NT2/D1 (cell line): ENCODE measurements around the gene DDAH1.

Experiments
- DNase-seq: peaks from one replicate; pipeline ENCODE4 v3.0.0-alpha.2; 2011; ENCODE audit warnings: low read depth, low spot score
- H3K27me3 ChIP-seq: 2 replicates; pipeline ENCODE4 v1.6.0; 2011; ENCODE audit warnings: mild to moderate bottlenecking; ENCODE audit not compliant: insufficient read length, insufficient read depth
- H3K36me3 ChIP-seq: 2 replicates; pipeline ENCODE4 v1.6.1; 2011; ENCODE audit warnings: mild to moderate bottlenecking, low read length, mixed read lengths; ENCODE audit not compliant: insufficient read depth, insufficient read length
- H3K4me1 ChIP-seq: 2 replicates; pipeline ENCODE4 v1.5.1; 2011; ENCODE audit not compliant: insufficient read depth, insufficient read length
- H3K4me3 ChIP-seq: 2 replicates; pipeline ENCODE4 v1.5.1; 2011; ENCODE audit warnings: low read depth; ENCODE audit not compliant: insufficient read length
- H3K9ac ChIP-seq: 2 replicates; pipeline ENCODE4 v1.6.0; 2011; ENCODE audit warnings: low read depth; ENCODE audit not compliant: insufficient read length
- H3K9me3 ChIP-seq: 2 replicates; pipeline ENCODE4 v1.5.1; 2011; ENCODE audit warnings: mild to moderate bottlenecking, low read length; ENCODE audit not compliant: insufficient read depth
- SUZ12 ChIP-seq: IDR thresholded peaks from 2 replicates; pipeline ENCODE4 v1.6.1; 2011; ENCODE audit not compliant: insufficient read length, insufficient read depth; ENCODE audit errors: extremely low read depth
- YY1 ChIP-seq: IDR thresholded peaks from 2 replicates; pipeline ENCODE4 v1.6.1; 2011; ENCODE audit not compliant: insufficient read length, insufficient read depth
- ZNF274 ChIP-seq: IDR thresholded peaks from 2 replicates; pipeline ENCODE4 v1.6.1; 2011; ENCODE audit warnings: mild to moderate bottlenecking, low read depth, low read length

Gene DDAH1

GRCh38 chr1:85277802-85278201 lies 187.2 kb downstream of the DDAH1 start:
- Histone ChIP-seq H3K27me3 (no peaks in the 10 kb centered on the region), H3K4me1 (no peaks in the 10 kb centered on the region), H3K4me3 (no peak overlapping the region), H3K36me3 (peaks cover 24% of the 10 kb centered on the region), H3K9me3 (no peaks in the 10 kb centered on the region), H3K9ac (no peak overlapping the region)
- TF ChIP-seq ZNF274 (no peak), YY1 (no peak), SUZ12 (no peak)
- no peak for DNase-seq

- TF ChIP-seq ZNF274 (no peak), SUZ12 (no peak)
- no peaks in the 10 kb centered on the region for H3K27me3 ChIP-seq
- peak overlapping the region; percentile 90 for H3K4me3 ChIP-seq
- peak overlapping the region; percentile 27 for H3K9ac ChIP-seq
- H3K9me3 ChIP-seq = no peaks in the 10 kb centered on the region
- no peaks in the 10 kb centered on the region for H3K4me1 ChIP-seq
- peaks cover 31% of the 10 kb centered on the region for H3K36me3 ChIP-seq
- no peak for DNase-seq
Observed at GRCh38 chr1:85276978-85277639, 187.8 kb downstream of the DDAH1 start.

- no peaks in the 10 kb centered on the region for H3K4me1 ChIP-seq
- peak; percentile 99 for DNase-seq
- peak within 1 kb of the TSS; percentile 90 for H3K4me3 ChIP-seq
Observed at GRCh38 chr1:85276215-85276977, 188.6 kb downstream of the DDAH1 start, which contains the start of gene BCL10. BCL10 (minus strand) TSS chr1:85276632; CDS start chr1:85276352, 280 bp downstream.

GRCh38 chr1:85275701-85276214 lies 189.2 kb downstream of the DDAH1 start:
- no peak for DNase-seq
- Histone ChIP-seq H3K27me3 (no peaks in the 10 kb centered on the region), H3K4me1 (no peaks in the 10 kb centered on the region), H3K9ac (peak overlapping the region; percentile 97), H3K4me3 (peak overlapping the region; percentile 90), H3K36me3 (peaks cover 42% of the 10 kb centered on the region), H3K9me3 (no peaks in the 10 kb centered on the region)
- TF ChIP-seq ZNF274 (no peak), SUZ12 (no peak), YY1 (no peak)

More at GRCh38 chr1:85276215-85276977, 188.6 kb downstream of the DDAH1 start, which contains the start of gene BCL10:
- no peak for TF ChIP-seq YY1
- no peak for TF ChIP-seq ZNF274
- no peak for TF ChIP-seq SUZ12
- Histone ChIP-seq H3K27me3 (no peaks in the 10 kb centered on the region), H3K9ac (peak within 1 kb of the TSS; percentile 97), H3K9me3 (no peaks in the 10 kb centered on the region), H3K36me3 (peaks cover 36% of the 10 kb centered on the region)

- TF ChIP-seq YY1 (no peak), ZNF274 (no peak), SUZ12 (no peak)
- H3K9me3 ChIP-seq = no peaks in the 10 kb centered on the region
- no peaks in the 10 kb centered on the region for H3K27me3 ChIP-seq
- peak overlapping the region; percentile 90 for H3K4me3 ChIP-seq
- peaks cover 50% of the 10 kb centered on the region for H3K36me3 ChIP-seq
- H3K4me1 ChIP-seq = no peaks in the 10 kb centered on the region
- peak overlapping the region; percentile 97 for H3K9ac ChIP-seq
- DNase-seq = no peak
Observed at GRCh38 chr1:85274969-85275453, 189.9 kb downstream of the DDAH1 start.

GRCh38 chr1:85273397-85273796 lies 191.6 kb downstream of the DDAH1 start:
- no peaks in the 10 kb centered on the region for H3K4me1 ChIP-seq
- no peak overlapping the region for H3K4me3 ChIP-seq

More at GRCh38 chr1:85273397-85273796, 191.6 kb downstream of the DDAH1 start:
- H3K36me3 ChIP-seq = peaks cover 65% of the 10 kb centered on the region
- DNase-seq = no peak
- no peak overlapping the region for H3K9ac ChIP-seq
- H3K9me3 ChIP-seq = no peaks in the 10 kb centered on the region
- H3K27me3 ChIP-seq = no peaks in the 10 kb centered on the region
- TF ChIP-seq ZNF274 (no peak), YY1 (no peak), SUZ12 (no peak)
